ENCODE results near the gene INPP5D.

INPP5D gene

GRCh38 chr2:233209117-233209532, 149.0 kb downstream of the INPP5D start:
- DNase-seq (ENCODE audit: low read depth) = no peak

DNA sequence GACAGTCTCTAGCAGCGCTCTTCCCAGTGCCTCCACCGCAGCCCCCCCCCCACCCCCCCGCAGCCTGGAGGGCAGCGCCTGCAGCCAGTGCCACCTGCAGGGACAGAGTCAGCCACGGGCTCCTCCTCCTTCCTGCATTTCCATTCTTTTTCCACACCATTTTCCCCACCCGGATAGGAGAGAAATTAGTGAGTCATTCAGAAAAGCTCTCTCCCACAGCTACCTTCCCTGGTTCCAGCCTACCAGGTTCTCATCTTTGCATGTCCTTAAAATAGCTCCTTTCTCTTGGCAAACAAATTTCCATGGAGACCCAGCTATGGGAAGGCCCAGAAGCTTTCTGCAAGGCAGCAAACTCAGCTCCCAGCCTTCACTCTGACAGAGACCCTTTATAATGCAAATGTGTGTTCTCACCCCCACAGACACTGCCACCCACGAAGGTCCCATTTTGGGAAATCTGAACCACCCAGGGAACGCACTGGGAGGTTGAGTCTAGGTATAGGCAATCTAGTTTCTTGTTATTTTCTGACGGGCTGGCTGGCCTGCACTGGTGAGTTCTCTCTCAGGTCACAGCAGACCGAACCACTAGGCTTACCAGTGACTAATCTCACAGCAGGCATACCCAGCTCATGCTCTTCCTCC, 149.5 kb downstream of the INPP5D start:
- DNase-seq (ENCODE audit: low read depth) = no peak

DNA sequence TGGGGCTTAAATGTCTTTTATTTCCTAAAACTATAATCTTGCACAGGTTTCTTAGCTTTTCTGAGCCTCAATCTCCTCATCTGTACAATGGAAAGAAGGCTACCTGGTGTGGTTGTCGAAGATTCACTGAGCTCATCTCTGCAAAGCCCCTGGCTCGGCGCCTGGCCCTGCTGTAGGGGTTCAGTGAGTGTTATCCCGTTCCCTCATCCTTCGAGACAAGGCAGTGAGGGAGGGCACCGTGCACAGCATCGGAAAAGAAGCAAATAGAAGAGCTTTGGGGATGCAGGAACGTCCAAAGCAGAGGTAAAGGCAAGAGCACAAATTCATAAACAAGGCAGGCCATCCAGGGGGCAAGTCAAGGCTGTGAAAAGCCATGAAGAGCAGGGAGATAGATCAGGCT, 150.1 kb downstream of the INPP5D start:
- DNase-seq (ENCODE audit: low read depth) = no peak

DNA sequence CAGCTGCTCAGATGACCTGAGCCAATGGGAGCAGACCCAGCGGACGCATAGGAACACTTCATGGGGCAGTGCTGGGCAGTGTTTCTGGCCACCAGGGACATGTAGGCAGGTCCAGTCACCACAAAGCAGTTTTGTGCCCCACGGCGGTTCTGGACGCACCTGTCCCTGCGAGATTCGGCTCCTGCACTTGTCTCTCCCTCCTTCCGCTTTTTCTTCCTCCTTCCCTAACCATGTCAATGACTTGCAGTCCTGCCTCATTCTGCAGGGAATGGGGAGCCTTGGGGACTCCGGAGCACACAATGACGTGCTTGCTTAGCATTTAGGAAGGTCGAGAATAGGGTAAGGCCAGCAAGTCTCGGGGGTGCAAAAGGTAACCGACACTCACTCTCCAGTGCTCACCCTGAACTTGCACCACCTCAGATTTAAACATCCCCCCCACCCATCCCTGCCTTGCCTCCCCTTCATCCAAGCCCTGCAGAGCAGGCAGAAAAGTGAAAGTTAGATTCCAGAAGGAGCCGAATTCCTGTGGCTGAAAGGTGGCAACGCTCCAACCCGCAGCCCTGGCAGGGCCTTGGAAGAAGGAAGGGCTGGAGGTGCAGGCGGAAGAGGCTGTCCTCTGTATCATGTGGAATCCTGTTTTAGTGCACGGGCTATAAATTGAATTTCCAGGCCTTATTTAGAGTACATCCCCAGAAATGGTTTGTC, 150.9 kb downstream of the INPP5D start:
- DNase-seq (ENCODE audit: low read depth) = peak; percentile 71

GRCh38 chr2:233211548-233211895, 151.4 kb downstream of the INPP5D start:
- no peak for DNase-seq (ENCODE audit: low read depth)

- no peak for DNase-seq (ENCODE audit: low read depth)
Measured at GRCh38 chr2:233213011-233213410, 152.9 kb downstream of the INPP5D start.

GRCh38 chr2:233213975-233214374, 153.8 kb downstream of the INPP5D start:
- DNase-seq (ENCODE audit: low read depth) = no peak

- DNase-seq (ENCODE audit: low read depth) = no peak
Measured at GRCh38 chr2:233217892-233218377, 157.8 kb downstream of the INPP5D start.

DNA sequence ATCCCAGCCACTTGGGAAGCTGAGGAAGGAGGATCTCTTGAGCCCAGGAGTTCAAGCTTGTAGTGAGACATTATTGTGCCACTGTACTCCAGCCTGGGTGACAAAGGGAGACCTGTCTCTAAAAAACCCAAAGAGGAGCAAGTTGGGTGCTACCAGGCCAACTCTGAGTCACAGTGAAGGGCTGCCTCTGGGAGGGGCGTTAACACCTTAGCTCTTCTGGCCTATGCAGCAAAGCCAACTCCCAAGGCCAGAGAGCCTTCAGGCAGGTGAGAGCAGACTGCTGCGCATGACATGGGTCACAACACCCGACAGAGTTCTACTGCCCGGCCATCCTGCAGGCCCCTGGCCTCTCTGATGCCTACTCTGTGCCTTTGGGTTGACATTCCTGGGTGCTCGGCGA, 158.7 kb downstream of the INPP5D start:
- DNase-seq (ENCODE audit: low read depth) = no peak

DNA sequence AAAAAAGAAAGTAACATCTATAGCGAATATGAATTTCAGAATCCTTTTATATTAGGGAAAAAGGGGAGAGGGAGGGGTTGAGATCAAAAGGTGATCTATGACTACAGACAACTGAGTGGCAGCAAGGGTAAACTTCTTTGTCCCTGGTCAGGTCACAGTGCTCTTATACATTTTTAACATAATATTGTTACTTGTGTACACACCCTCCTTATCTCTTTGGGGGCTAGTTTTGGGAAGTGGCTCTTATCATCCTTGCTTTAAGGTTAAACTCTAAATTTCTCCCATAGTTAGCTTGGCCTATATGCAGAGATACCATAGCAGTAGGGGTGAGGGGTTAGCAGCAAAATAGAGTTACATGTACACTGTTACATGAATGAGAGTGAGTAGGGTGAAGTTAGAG, 159.7 kb downstream of the INPP5D start:
- DNase-seq (ENCODE audit: low read depth) = no peak

DNA sequence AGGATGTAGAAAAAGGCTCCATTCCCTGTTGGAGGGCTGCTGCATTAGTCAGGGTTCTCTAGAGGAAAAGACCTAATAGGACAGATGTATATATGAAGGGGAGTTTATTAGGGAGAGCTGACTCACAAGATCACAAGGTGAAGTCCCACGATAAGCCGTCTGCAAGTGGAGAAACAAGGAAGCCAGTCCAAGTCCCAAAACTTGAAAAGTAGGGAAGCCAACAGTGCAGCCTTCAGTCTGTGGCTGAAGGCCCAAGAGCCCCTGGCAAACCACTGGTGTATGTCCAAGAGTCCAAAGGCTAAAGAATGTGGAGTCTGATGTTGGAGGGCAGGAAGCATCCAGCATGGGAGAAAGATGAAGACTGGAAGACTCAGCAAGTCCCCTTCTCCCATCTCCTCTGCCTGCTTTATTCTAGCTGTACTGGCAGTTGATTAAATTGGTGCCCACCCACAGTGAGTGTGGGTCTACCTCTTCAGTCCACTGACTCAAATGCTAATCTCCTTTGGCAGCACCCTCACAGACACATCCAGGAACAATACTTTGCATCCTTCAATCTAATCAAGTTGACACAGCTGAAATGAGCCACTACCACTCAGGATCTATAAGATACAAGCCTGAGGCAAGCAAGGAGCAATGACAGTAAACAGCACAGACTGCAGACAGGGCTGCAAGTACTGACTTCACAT, 161.4 kb downstream of the INPP5D start:
- DNase-seq (ENCODE audit: low read depth) = no peak

GRCh38 chr2:233223059-233223894, 163.1 kb downstream of the INPP5D start:
- no peak for DNase-seq (ENCODE audit: low read depth)

GRCh38 chr2:233225230-233226068, 165.3 kb downstream of the INPP5D start:
- no peak for DNase-seq (ENCODE audit: low read depth)

GRCh38 chr2:233226511-233227031, 166.4 kb downstream of the INPP5D start:
- DNase-seq (ENCODE audit: low read depth) = no peak

DNA sequence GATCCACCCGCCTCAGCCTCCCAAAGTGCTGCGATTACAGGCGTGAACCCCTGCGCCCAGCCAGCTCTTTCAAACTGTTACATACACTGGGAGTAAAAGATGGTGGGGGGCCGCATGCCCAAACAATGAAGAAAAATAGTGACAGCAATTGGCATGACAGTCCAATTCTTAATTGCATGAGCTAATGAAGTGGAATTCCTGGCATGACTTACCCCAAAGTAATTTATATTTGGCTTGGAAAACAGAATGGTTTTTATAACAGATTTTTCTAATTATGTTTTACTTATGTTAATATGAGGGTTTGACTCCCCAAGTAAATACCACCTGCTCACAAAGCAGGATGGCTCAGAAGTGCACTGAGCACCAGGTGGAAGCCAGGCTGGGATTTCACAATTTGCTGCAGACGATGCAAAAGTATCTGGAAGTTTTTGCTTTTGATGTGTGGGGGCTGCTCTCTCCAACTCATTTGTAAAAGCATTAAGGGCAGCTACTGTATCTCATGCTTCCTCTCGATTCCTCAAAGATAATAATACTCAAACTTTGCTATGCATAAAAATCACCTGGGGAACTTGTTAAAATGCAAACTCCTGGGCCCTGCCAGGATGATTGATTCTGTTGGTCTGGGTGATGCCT, 167.3 kb downstream of the INPP5D start:
- DNase-seq (ENCODE audit: low read depth) = no peak

DNA sequence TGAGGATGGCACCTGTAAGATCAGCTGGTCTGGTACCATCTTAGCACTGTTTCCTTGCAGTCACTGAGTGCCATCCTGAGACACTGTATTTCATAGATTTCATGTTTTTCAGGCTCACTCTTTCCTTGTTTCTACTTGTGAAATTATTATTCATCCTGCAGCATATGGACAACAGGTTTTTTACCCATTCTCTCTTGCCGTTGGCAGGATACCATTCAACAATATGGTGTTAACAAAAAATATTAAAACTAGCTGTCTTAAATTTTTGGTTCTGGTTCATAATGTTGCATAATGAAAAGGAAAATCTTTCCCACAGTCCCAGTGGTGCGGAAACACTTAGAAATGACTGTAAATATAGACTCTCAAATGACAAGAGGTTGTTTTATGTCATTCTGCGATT, 168.2 kb downstream of the INPP5D start:
- DNase-seq (ENCODE audit: low read depth) = no peak

GRCh38 chr2:233233618-233234230, 173.6 kb downstream of the INPP5D start:
- no peak for DNase-seq (ENCODE audit: low read depth)

DNA sequence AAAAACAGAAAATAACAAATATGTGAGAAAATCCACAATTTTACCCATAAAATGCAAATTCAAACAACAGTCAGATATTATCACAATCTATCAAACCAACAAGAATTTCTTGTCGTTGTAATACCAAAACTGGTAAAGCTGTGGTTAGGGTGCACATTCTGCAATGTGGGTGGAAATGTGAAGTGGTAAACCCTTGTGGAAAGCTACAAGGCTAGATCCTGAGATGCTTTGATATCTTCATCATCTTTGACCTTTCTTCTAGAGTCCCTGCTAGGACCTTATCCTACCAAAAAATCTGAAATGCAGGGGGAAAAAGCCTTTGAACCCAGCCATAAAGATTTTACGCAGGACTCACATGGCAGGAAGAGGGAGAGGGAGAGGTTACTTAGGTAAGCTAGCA, 174.1 kb downstream of the INPP5D start:
- DNase-seq (ENCODE audit: low read depth) = no peak

- no peak for DNase-seq (ENCODE audit: low read depth)
Measured at GRCh38 chr2:233234996-233235395, 174.9 kb downstream of the INPP5D start.

GRCh38 chr2:233235977-233236376, 175.8 kb downstream of the INPP5D start:
- no peak for DNase-seq (ENCODE audit: low read depth)

All from non-pigmented ciliary epithelial cell (primary cell).